B cell (primary cell): ENCODE data around the gene TOMM6.

Source experiments
- EZH2 ChIP-seq: IDR thresholded peaks from 2 replicates; pipeline ENCODE4 v1.6.1; 2012; ENCODE audit warnings: borderline replicate concordance, low read depth, mild to moderate bottlenecking, moderate library complexity, low read length; ENCODE audit not compliant: insufficient read depth, poor library complexity, severe bottlenecking
- TF ChIP-seq, protein P1 (sequence below): fragments of 200-600 bp; IDR thresholded peaks from one replicate; pipeline ENCODE4 v1.8.0; 2022; ENCODE audit warnings: antibody characterized with exemption, mild to moderate bottlenecking

DNA sequence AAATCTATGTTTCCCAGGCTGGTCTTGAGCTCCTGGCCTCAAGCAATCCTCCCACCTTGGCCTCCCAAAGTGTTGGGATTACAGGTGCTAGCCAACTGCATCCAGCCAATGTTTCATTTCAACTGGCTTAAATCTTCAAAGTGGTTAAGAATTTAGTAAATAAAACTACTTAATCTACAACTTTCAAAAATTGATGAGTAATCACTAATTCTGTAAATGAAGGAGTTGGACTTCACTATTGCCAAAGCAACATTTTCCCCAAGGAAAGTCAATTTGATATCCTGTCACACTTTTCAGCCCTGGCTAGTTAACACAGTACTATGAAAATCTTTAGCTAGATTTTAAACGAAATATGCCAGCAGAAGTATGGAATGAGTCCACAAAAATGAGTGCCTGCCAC lies 3.8 kb downstream of the TOMM6 start:
- no peak for TF ChIP-seq EZH2
- TF ChIP-seq, protein P1, sequence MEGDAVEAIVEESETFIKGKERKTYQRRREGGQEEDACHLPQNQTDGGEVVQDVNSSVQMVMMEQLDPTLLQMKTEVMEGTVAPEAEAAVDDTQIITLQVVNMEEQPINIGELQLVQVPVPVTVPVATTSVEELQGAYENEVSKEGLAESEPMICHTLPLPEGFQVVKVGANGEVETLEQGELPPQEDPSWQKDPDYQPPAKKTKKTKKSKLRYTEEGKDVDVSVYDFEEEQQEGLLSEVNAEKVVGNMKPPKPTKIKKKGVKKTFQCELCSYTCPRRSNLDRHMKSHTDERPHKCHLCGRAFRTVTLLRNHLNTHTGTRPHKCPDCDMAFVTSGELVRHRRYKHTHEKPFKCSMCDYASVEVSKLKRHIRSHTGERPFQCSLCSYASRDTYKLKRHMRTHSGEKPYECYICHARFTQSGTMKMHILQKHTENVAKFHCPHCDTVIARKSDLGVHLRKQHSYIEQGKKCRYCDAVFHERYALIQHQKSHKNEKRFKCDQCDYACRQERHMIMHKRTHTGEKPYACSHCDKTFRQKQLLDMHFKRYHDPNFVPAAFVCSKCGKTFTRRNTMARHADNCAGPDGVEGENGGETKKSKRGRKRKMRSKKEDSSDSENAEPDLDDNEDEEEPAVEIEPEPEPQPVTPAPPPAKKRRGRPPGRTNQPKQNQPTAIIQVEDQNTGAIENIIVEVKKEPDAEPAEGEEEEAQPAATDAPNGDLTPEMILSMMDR = no peak
